ENCODE data around the gene TMEM238. TPM values are rescaled to one million over a fixed set of nuclear protein-coding genes. Genes with fewer than 3 reads are reported as not detected.

The TMEM238 gene
- total RNA-seq, 1 donor from 2014 or later, result 0.41 TPM

DNA sequence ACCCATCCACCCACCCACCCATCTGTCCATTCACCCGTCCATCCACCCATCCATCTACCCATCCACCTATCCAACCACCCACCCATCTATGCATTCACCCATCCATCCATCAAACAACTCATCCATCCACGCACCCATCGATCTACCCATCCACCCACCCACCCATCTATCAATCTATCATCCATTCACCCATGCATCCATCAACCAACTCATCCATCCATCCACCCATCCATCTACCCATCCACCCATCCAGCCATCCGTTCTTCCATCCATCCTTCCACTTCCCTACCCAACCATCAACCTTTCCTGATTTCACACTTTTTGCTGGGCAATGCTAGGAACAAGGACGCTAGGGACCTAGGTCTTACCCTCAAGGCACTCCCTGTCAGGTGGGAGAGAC, 2.1 kb downstream of the TMEM238 start:
- no peak for FAIRE-seq
- no peak for DNase-seq (ENCODE audit: low spot score in 2 of 2)

DNA sequence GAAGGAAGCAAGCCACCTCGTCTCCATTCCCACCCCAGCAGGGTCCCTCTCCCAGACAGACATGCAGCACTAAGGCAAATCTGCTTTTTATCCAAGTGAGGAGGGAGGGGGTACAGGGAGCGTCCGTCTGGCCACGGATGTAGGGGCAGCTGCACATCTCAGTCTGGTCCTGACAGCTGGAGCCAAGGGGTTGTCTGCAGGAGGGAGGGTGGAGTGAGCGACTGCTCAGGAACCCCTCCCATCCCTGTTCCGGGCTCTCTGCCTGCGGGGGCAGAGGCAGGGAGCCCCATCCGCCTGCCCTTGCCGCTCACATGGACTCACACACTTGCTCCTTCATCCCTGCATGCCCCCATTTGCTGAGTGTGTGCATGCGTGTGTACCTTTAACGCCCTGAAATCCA, 4.9 kb downstream of the TMEM238 start:
- FAIRE-seq (no peak), DNase-seq (ENCODE audit: low spot score in 2 of 2) (no peak)

GRCh38 chr19:55377356-55378131, 6.5 kb downstream of the TMEM238 start:
- FAIRE-seq (no peak), DNase-seq (ENCODE audit: low spot score in 2 of 2) (no peak)

DNA sequence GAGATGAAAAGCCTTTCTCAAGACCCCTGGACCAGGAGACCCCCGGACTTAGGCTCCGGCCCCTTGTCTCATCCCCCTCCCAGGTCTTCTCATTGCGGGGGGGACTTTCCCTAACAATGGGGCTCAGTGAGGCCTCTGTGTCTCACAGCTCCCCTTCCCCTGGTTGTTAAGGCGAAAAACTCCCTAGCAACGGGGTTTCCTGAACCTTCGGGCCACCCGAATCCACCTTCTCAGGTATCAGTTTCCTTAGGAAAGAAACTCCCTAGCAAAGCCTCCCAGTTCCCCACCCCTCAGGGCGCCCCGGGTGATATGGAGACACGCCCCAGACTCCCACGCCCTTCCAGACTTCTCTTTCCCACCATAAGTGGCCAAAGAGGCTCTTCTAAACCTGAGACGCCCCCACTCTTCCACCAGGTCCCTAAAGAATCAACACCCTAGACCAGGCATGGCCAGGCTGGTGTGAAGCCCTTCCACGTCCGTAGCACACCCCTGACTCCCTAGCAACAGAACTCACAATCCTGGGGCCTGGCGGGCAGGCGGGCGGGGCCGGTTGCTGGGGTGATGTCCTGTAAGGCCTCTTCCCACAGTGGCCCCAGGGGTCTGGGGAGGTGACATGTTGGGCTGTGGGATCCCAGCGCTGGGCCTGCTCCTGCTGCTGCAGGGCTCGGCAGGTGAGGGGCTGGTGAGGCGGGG, 7.7 kb downstream of the TMEM238 start, which contains the start of gene TMEM190:
TMEM190 (plus strand) TSS at position 586 of the 693 bp plus-strand sequence; CDS start at position 614, 28 bp downstream.
- DNase-seq (ENCODE audit: low spot score in 2 of 2), result no peak
- FAIRE-seq, result no peak

DNA sequence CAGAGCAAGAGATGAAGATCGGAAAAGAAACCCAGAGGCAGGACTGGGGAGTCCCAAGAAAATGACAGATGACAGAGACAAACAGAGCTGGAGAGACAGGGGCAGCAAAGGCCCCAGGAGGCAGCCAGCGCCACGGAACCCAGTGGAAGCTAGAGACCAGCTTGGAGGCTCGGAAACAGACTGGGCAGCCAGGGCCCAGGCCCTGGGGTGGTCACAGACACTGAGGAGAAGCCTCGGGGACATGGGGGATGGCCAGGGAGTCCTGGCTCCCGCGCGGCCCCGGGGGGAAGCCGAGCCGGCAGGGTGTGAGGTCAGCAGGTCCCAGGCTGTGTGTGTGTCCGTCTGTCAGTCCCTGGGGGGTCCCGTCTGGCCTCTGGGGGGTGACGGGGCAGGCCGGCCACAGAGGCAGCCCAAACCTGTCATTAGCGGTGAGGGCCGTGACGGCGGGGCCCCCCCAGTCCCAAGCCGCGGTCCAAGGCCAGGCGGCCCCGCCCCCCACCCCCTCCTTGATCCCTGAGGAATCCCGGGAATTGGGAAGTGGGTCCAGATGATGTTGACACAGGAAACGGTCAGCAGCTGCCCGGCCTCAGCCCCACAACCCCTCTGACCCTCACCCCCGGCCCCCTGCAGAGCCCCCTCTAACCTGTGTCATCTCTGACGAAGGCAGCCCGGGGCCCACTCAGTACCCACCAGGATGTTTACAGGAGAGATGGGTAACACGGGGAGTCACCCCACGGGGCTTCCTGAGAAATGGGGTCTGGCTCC, 9.9 kb downstream of the TMEM238 start:
- DNase-seq (ENCODE audit: low spot score in 2 of 2) (no peak), FAIRE-seq (no peak)

GRCh38 chr19:55373306-55373992, 10.6 kb downstream of the TMEM238 start:
- FAIRE-seq (no peak), DNase-seq (ENCODE audit: low spot score in 2 of 2) (no peak)

DNA sequence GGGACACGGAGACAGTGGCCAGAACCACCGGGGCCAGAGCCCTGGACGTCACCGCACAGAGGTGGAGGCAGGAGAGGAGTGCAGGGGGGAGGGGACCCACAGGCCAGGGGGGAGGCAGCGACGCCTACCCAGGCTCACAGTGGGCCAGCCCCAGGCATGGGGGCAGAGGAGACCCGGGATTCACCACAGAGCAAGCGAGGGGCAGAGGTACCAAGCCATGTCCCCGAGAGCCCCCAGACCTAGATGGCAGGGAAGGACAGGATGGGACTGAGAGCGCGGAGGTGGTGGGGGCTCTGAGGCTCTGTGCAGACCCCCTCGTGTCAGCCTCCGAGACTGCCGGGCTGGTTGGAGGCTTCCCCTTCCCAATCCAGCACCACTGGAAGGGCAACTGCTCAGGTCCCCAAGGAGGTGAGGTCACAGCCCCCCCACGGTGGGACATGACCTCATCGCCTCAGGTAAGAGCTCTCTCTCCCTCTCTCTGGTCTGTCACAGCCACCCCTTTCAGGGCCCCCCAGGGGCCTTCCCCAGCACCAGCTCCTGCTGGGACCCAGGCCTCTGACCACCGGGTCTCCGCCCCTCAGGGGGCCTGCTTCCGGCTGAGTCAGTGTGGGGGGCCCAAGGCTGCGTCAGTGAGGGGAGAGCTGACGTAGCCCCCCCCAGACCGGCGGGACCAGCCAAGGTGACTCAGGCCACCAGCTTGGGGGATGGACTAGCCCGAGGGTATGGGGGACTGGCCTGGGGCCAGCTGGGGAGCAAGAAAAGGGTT, 11.6 kb downstream of the TMEM238 start:
- DNase-seq (ENCODE audit: low spot score in 2 of 2) (no peak), FAIRE-seq (no peak)

- FAIRE-seq (no peak), DNase-seq (ENCODE audit: low spot score in 2 of 2) (no peak)
These were observed 13.6 kb downstream of the TMEM238 start, which contains the start of gene IL11 for GRCh38 chr19:55370305-55370988. TSS of gene IL11 (minus strand) at chr19:55370463. CDS start at chr19:55370310, 153 bp downstream.

GRCh38 chr19:55369653-55370304, 14.3 kb downstream of the TMEM238 start:
- DNase-seq (ENCODE audit: low spot score in 2 of 2), result peak; percentile 68 to 86
- no peak for FAIRE-seq

- no peak for FAIRE-seq
- DNase-seq (ENCODE audit: low spot score in 2 of 2), result no peak
These were observed 15.2 kb downstream of the TMEM238 start for GRCh38 chr19:55368701-55369563.

DNA sequence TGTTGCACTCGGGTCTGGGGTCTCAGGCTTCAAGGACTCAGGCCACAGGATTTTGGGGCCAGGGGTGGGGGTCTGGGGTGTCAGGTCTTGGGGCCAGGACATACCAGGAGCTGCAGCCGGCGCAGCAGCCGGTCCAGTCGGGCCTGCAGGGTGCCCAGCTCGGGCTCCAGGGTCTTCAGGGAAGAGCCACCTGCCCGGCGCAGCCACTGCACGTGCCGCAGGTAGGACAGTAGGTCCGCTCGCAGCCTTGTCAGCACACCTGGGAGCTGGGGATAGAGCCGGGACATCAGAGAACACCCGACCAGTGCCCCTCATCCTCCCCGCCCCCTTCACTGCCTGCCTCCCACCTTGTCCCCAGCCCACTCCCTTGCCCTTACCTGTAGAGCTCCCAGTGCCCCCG, 16.0 kb downstream of the TMEM238 start:
- FAIRE-seq, result no peak
- DNase-seq (ENCODE audit: low spot score in 2 of 2), result no peak

- FAIRE-seq, result no peak
- DNase-seq (ENCODE audit: low spot score in 2 of 2), result no peak
These were observed 17.3 kb downstream of the TMEM238 start for GRCh38 chr19:55366790-55367189.

- DNase-seq (ENCODE audit: low spot score in 2 of 2) (no peak), FAIRE-seq (no peak)
These were observed 18.1 kb downstream of the TMEM238 start for GRCh38 chr19:55365964-55366363.

DNA sequence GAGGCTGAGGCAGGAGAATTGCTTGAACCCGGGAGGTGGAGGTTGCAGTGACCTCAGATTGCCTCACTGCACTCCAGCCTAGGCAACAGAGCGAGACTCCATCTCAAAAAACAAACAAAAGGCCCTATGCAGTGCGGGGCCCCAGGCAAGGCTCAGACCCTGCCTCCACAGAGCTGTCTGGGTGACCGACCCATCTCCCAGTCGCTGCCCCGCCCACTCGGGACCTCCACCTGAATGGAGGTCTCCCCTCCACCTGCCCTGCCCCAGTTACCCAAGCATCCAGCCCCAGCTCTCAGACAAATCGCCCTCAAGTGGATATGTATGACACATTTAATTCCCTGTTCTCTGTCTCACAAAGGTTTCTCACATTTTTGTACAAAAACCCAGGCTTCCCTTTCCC, 18.8 kb downstream of the TMEM238 start:
- DNase-seq (ENCODE audit: low spot score in 2 of 2) (no peak), FAIRE-seq (no peak)

GRCh38 chr19:55362990-55363716, 20.9 kb downstream of the TMEM238 start, which contains the start of gene GARIN5B:
TSS of gene GARIN5B (minus strand) at chr19:55363260. CDS start at chr19:55363066, 194 bp downstream.
- no peak for FAIRE-seq
- DNase-seq (ENCODE audit: low spot score in 2 of 2), result no peak

DNA sequence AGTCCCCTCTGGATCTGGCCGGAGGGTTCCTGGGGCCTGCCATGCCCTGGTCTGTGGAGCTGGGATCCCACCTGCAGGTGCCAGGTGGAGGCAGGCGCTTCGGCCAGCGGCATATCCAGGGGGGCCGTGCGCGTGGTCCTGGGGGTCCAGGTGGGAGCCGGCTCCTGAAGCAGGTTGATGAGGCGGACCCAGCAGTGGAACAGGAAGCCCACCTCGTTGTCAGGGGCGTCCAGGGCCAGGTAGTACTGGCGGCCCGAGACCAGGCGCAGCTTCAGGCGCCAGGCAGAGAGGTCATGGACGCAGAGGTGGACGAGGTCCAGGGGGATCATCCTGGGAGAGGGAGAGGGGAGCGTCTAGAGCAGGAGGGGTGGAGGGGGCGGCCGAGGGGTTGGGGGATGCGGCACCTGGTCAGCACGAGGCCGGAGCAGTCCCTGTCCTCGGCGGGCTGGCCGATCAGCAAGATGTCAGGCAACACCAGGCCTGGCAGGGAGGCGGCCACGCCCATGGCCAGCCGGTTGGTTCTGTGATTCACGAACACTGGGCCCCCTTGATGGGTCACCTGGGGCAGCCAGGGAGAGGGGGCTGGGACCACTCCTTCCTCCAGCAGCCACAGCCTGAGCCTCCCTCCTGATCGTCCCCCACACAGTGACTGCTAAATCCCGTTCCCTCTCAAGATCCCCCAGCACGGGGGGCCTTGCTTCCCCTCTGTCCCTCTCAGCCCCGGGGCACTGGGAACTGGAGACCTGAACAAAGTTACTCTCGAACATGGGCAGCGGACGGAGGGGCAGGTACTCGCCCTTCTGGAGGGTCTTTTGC, 21.7 kb downstream of the TMEM238 start:
- no peak for DNase-seq (ENCODE audit: low spot score in 2 of 2)
- FAIRE-seq, result no peak

Measured in frontal cortex (tissue), 4 donors.